Kidney (tissue), 14 donors: Measurements from ENCODE around the gene HARBI1. TPM values are rescaled to one million over a fixed set of nuclear protein-coding genes. Genes with fewer than 3 reads are reported as not detected.

Source experiments
- DNase-seq, 5 donors: peaks; one replicate each; pipeline ENCODE4 v3.0.0-alpha.2; 2013 to 2020
- FAIRE-seq: peaks from 2 replicates; lab custom pipeline; 2012; peaks lifted over from hg19 to GRCh38; lab: Jason Lieb, UNC
- H3K27ac ChIP-seq, 2 donors: one replicate each; pipeline ENCODE4 v1.7.0; 2013; ENCODE audit warnings: low read depth in 2 of 2, low read length in 2 of 2, inconsistent platforms in 1 of 2
- H3K27me3 ChIP-seq: one replicate; pipeline ENCODE4 v1.7.1; 2013; ENCODE audit warnings: low read length, inconsistent platforms; ENCODE audit not compliant: control insufficient read depth, insufficient read depth
- H3K36me3 ChIP-seq, 3 donors: one replicate each; pipeline versions ENCODE4 v1.7.0 to v1.7.1; 2013; ENCODE audit warnings: low read length in 3 of 3, control low read depth in 1 of 3, inconsistent platforms in 1 of 3; ENCODE audit not compliant: insufficient read depth in 3 of 3, control insufficient read depth in 2 of 3
- H3K4me1 ChIP-seq, 3 donors: one replicate each; pipeline versions ENCODE4 v1.7.0 to v1.7.1; 2013; ENCODE audit warnings: low read length in 3 of 3, inconsistent platforms in 1 of 3, low read depth in 1 of 3; ENCODE audit not compliant: control insufficient read depth in 2 of 3, insufficient read depth in 2 of 3
- H3K4me3 ChIP-seq, 3 donors: one replicate each; pipeline versions ENCODE4 v1.7.0 to v1.8.1; 2013; ENCODE audit warnings: low read length in 3 of 3, control low read depth in 1 of 3, inconsistent platforms in 1 of 3
- H3K9ac ChIP-seq, 3 donors: one replicate each; pipeline versions ENCODE4 v1.7.0 to v1.7.1; 2013; ENCODE audit warnings: low read length in 3 of 3, control low read depth in 1 of 3, inconsistent platforms in 1 of 3
- H3K9me3 ChIP-seq, 3 donors: one replicate each; pipeline versions ENCODE4 v1.7.0 to v1.7.1; 2013; ENCODE audit warnings: low read length in 3 of 3, control low read depth in 1 of 3, inconsistent platforms in 1 of 3; ENCODE audit not compliant: control insufficient read depth in 2 of 3, insufficient read depth in 1 of 3
- CTCF ChIP-seq: IDR thresholded peaks from 3 replicates; pipeline ENCODE4 v1.5.1; 2012; ENCODE audit warnings: mild to moderate bottlenecking, moderate library complexity, borderline replicate concordance; ENCODE audit not compliant: insufficient read depth; ENCODE audit errors: extremely low read depth
- intact Hi-C: fragments of 100-400 bp; cut with DNase I; formaldehyde crosslinking; loops from one replicate; pipeline ENCODE4 v1.11.1; 2022
- polyA plus RNA-seq: library from polyadenylated mRNA; stranded (reverse); fragments of 350-450 nt; fragmentation: Illumina TruSeq; extraction: RNeasy Lipid Tissue Mini Kit (QIAGEN cat#74804); gene quantifications from one replicate; pipeline ENCODE4 v1.2.3, GENCODE V29; 2014; ENCODE audit warnings: low read depth, low replicate concordance; ENCODE audit not compliant: insufficient read depth
- total RNA-seq: library from RNA; stranded (reverse); fragmentation: NEBNext Ultra II Directional; extraction: Animal tissue kit (Norgen Biotek cat#: 25700); gene quantifications from one replicate; pipeline ENCODE4 v1.2.1, GENCODE V29; 2021
- donor health status: control.
- donor health status: control.
- donor health status: control.
- donor health status: control.
- donor health status: control.
- donor health status: DM: yes; HTN: yes; CAD: no.
- donor health status: Normal renal cell carcinoma (clear cell type).

Gene HARBI1
- total and polyA plus RNA-seq, 2 donors from 2014 or later: 2.5 to 4.0 TPM

DNA sequence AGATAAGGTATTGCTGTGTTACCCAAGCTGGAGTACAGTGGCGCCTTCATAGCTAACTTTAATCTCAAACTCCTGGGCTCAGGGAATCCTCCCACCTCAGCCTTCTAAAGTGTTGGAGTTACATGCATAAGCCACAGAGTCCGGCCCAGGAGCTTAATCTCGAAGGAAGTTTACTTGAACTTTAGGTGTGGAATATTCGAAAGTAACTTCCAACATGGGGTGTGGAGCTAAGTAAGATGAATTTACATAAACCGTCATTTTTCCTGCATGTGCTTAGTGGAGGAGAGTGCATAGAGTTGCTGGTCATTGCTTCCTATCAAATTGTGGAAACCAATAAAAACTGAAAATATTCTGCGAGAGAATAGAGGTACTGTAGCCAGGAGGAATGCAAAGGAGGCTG lies 1.8 kb upstream of the HARBI1 start:
- Histone ChIP-seq H3K4me1 (peaks cover 0 to 15% (median 9%) of the 10 kb centered on the region in 3 donors), H3K36me3 (peaks cover 0 to 8% (median 4%) of the 10 kb centered on the region in 3 donors), H3K9me3 (no peaks in the 10 kb centered on the region), H3K27ac (no peak overlapping the region), H3K27me3 (no peaks in the 10 kb centered on the region), H3K4me3 (peak overlapping the region in 2 of 3 donors; percentile 45 to 83), H3K9ac (no peak overlapping the region)
- DNase-seq: no peak
- intact Hi-C loops: no loop called here
- TF ChIP-seq CTCF: no peak
- FAIRE-seq: no peak

- DNase-seq (no peak), FAIRE-seq (no peak)
- H3K4me3 ChIP-seq: peak overlapping the region; percentile 83 to 98 (median 93)
- peaks cover 0 to 8% (median 4%) of the 10 kb centered on the region in 3 donors for H3K36me3 ChIP-seq
- no peaks in the 10 kb centered on the region for H3K9me3 ChIP-seq
- peak overlapping the region; percentile 70 to 89 (median 82) for H3K9ac ChIP-seq
- peak overlapping the region in 1 of 2 donors; percentile 95 for H3K27ac ChIP-seq
- H3K27me3 ChIP-seq: no peaks in the 10 kb centered on the region
- TF ChIP-seq CTCF: no peak
- peaks cover 0 to 15% (median 9%) of the 10 kb centered on the region in 3 donors for H3K4me1 ChIP-seq
- intact Hi-C loops: no loop called here
These were observed 916 bp upstream of the HARBI1 start for GRCh38 chr11:46617972-46618314.

DNA sequence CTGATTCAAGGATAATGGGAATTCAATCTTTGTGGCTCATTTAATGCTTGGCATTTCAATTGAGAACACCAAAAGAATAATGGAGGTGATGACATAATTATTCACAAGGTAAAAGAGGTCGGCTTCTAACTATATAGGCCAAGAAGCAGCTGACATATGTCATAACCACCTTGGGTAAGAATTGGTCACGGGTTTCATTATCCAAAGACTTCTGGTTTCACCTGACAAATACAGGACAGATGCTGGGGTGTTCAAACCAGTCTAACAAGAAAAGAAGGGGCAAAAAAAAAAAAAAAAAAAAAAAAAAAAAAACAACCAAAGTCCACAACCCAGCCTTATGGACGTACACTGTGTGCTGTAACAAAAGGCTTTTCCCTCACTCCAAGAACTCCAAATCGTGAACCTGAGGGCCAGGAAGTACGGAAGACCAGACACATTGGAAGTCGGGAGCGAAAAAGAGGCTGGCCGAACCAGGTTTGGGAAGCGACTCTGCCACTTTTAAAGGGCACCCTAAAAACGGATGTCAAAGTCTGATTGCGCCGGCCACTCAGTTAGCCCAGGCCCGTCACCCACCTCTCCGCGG lies 385 bp downstream of the HARBI1 start:
- Histone ChIP-seq H3K27ac (peak overlapping the region; percentile 95 to 96), H3K27me3 (no peaks in the 10 kb centered on the region), H3K4me1 (peaks cover 0 to 15% (median 9%) of the 10 kb centered on the region in 3 donors), H3K9me3 (no peaks in the 10 kb centered on the region), H3K4me3 (peak overlapping the region; percentile 80 to 98 (median 97)), H3K9ac (peak overlapping the region; percentile 64 to 90 (median 82)), H3K36me3 (peaks cover 0 to 6% (median 4%) of the 10 kb centered on the region in 3 donors)
- intact Hi-C loops: no loop called here
- TF ChIP-seq CTCF: no peak
- FAIRE-seq: no peak
- peak in 1 of 5 donors; percentile 43 for DNase-seq

- Histone ChIP-seq H3K27me3 (no peaks in the 10 kb centered on the region), H3K4me1 (peaks cover 0 to 15% (median 9%) of the 10 kb centered on the region in 3 donors), H3K9me3 (no peaks in the 10 kb centered on the region), H3K36me3 (no peaks in the 10 kb centered on the region), H3K4me3 (no peak overlapping the region), H3K9ac (no peak overlapping the region), H3K27ac (no peak overlapping the region)
- intact Hi-C loops: no loop called here
- no peak for DNase-seq
- FAIRE-seq: no peak
- TF ChIP-seq CTCF: no peak
These were observed 1.3 kb downstream of the HARBI1 start for GRCh38 chr11:46615756-46616155.
